HCEC 1CT (cell line): Measurements from ENCODE around the gene CNMD.

ENCODE experiments used
- DNase-seq: peaks from one replicate; pipeline ENCODE4 v3.0.0-alpha.2; 2017

The CNMD gene

DNA sequence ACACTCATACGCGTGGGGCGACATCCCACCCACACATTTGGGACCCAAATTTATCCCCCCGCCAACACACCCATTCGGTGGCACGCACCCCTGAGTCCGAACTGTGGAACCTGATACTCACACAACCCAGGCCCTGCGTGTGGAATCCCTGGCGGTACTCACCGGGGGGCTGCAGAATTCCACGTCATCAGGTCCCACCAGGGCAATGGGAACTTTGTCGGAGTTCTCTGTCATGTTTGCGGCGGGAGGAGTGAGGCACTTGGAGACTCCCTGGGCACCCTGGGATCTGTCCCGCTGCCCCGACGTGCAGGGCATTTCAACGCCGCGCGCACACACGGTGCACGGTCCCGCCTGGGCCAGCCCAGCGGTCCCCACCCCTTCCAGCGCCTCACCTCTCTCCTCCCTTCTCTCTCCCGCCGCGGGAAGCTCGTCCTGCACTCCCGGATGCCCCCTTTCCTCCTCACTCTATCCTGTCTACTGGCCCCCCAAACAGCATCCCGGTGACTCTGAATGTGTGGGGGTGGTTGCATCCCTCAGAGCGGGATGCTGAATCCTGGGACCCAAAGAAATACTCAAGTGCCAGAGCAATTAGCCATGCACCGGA, at the start of gene CNMD:
Gene CNMD (minus strand): TSS at position 353 of the 604 bp plus-strand sequence. CDS start 119 bp downstream, at position 234.
- no peak for DNase-seq

DNA sequence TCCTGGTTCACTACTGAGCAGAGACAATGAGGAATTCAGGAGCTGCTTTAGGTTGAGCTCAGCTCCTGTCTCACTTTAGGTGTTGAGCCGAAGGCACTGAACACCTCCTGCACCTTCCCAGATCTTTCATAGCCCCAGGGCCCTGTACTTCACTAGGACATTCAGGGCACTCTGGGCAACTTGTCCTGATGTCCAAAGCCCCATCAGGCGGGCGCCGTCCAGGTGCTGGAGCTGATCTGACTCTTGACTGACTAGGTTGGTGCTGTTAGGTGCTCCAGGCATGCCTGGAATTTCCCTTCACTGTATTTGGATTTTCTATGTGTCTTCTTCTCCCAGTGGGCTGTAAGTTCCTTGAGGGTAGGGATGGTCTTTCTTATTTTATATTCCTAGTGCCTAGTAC, 48.4 kb upstream of the CNMD start:
- no peak for DNase-seq

DNA sequence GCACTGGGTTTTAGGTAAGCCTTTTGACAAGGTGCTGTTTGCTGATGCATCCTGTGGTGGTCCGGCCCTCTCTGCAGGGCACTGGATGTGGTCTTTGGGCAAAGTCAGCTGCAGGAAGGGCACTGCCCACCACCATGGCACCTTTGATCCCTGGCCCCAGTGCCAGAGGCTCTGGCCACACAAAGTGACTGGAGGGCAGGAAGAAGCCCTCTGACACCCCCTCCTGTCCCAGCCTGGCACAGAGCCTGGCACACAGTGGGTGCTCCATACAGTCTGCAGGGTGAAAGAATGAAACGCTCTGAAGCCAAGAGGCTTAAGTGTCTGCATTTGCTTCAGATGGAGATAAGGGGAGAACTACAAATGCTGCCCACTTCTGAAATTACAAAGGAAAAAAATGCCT, 47.6 kb upstream of the CNMD start:
- no peak for DNase-seq

DNA sequence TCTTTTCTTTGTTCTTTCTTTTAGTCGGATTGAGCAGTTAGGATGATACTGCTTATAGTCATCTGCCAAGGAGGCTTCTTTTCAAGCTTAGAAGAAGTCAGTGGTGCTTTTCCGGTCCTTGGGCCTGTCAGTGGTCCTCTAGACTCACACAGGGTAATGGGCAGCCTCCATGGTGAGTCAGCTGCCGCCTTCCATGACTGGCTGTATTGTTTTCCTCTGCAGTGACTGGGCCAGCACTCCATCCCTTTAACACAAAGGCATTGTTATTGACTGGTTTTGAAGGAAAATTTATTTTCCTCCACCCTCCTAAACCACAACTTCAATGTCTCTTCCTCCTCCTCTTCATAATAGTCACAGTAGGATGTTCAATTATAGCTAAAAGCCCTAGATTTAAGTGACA, 47.1 kb upstream of the CNMD start:
- DNase-seq = no peak

DNA sequence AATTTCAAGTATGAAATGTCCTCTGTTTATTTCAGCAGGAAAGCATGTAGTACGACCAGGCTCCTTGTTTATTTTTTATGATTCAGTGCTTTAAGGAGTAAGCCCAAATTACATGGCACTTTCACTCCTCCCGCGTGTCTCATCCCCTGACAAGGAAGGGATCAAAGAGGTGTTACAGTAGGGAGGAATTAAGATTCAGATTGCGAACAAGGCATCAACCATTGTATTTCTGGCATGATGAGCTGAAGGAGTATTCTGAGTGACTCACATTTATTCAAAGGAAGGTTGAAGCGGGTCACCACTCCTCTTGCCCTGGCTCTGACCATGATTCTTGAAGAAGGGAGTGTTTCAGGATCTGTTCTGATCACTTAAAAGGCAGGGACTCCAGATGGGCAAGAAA, 46.1 kb upstream of the CNMD start:
- no peak for DNase-seq

DNA sequence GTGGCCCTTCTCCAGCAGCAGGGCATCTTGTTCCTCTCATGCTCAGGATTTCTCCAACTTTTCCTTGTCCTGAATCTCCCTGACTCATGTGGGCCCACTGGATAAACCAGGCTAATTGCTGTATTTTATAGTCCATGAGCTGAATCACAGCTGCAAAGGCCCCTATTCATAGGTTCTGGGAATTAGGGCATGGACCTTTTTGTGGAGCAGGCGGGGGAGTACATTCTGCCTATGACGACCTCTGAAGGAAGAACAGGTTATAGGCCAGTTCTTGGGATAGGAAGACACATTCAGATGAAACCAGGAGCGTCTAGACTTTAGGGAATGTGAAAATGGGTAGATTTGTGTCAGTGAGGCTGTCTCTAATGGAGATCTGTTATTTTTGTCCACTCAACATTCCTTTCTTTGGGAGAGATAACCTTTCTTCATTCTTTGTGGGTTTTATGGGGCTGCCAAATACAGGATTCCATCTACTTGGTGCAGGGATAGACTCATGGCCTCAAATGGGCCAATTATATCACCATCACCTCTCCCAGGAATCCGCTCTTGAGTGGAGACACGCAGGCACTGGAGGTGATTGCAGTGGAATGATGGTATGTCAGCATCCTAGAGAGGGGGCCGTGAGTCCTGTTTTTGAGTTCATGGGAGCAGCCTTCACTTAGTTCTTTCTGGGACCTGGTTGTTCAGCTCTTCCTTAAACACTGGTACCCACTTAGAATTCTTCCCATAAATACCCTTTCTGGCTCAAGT, 45.1 kb upstream of the CNMD start:
- DNase-seq = no peak

DNA sequence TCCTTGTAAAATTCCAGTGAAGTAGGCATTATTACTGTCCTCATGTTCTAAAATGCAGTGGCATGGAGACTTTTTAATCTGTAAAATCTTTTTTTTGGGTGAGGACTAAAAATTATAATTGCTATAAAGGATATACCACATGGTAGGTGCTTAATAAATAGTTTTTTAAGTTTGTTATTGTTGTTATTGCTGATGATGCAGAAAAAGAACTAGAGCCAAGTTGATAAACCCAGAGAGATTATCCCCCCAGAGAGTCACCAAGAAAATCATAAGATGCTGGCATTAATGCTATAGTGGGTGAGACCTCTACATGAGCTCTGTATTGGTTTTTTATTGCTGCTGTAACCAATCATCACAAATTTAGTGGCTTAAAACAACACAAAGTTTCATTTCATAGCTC, 44.3 kb upstream of the CNMD start:
- no peak for DNase-seq

DNA sequence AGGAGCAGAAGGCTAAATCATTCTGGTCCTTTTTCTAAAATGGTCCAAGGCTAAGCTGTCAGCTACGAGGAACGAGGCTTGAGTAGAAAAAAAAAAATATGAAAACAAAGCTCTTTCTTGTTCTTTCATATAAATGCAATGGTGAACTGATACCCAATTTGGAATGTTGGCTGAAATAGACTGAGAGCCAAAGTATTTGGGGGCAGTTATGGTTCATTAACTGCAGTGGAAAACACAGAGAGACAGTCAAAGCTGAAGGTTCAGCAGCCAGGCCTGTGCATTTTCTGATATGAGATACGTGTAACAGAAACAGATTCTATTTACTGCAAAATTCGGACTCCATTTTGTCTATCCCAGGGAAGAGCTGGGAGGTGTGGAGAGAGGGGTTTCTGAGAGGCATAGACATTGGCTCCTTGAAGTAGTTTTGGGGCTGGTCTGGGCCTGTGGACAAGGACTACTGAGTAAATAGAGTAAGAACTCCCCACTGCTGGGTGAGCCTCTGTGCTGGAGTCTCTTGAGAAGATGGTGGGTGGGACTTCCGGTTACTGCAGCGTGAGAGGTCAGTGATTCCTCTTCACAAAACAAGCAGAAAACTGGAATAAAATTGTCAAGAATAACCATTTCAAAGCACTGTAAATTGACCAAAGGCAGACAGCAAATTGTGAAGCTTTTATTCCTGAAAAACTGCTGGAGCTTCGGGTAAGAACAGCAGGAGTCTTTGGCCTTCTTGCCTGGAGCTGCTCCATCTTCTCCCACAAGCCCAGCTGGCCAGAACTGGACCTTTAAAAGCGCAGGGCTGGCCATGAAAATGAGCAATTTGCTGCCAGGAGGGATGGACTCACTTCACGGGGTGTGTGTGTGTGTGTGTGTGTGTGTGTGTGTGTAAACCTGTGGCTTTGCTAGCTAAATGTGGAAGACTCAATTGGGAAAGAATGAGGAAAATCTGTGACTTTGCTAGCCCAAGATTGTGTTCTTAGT, 43.1 kb upstream of the CNMD start:
- DNase-seq = no peak

DNA sequence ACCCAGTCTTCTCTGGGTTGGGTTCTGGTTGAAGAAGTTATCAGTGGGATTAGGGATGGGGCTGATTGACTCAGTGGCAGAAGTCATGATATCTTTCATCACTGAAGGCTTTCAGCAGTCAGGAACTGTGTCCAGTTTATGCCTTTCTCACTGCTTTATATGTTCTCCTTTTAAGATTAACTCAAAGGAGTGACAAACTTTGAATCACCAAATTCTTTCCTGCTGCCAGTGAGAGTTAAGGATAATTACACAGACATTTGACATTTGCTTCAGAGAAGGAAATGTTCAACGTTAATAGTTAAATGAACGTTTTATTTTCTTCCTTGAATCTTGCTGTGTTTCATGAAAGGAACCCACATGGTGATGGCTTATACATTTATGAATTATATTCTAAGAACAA, 41.0 kb upstream of the CNMD start:
- DNase-seq = no peak

DNA sequence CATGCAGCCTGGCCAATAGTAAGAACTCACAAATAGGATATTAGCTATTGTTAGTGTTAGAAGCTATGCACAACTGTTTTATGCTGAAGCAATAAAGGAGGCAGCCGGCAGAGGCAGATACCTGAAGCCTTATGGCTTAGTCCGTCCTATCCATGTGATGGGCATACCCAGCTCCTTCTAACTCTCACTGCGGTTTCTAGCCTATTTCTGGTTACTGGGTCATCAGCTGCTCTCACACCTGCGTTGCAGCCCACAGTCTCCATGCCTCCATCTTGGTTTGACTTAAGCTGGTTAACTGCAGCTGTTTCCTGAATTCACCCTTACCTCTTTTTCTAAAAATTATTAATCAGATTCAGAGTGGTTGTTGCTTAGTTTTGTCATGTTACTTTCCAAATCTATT, 40.5 kb upstream of the CNMD start:
- DNase-seq = no peak

DNA sequence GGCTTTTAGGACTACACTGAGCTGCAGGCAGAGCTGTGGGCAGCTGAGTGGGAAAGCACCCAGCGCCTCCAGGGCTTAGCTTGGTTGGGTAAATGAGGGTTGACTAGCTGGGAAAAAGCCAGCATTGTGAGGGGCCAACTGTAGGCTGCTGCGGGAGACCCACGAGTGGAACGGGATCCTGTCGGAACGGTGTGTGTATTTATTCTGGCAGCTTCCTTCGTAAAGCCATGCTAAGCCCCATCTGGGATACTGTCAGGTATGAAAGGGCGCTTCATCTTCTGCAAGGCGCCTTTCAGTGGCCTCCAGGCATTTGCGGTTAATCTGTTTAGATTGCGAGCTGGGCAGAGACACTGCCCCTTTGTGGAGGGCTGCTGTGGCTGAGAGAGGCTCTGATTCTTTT, 39.5 kb upstream of the CNMD start:
- DNase-seq = no peak

DNA sequence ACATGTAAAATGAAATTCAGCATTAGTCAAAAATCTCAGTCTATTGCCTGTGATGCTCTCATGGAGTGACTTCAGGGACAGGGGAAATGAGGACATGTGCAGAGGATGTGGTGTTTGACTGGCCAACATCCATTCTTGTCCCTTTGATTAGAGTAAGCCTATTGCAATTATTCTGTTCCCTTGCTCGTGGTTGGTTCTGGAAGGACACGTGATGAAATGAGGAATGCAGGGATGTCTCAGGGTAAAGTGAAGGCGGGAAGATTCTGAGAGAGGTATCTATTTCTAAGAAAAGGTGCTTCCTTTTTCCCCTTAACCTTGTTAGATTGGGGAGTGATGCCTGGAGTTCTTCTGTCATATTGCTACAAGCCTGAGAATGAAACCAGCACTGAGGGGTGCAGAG, 37.1 kb upstream of the CNMD start:
- DNase-seq = no peak

DNA sequence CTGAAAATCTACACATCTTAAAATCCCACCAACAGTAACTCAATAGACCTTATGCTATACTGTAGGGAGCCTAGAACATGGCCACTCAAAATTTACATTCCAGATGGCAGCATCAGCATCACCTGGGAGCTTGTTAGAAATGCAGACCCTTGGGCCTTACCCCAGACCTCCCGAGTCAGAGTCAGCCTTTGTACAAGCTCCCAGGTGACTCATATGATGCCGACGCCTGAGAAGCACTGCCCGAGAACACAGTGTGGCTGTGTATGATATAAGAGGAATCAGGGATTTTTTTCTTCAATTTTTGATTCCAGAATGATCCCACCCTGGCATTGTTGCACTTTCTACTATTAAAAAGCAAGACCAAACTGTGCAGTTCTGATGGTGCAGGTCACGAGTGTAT, 35.9 kb upstream of the CNMD start:
- DNase-seq = no peak

DNA sequence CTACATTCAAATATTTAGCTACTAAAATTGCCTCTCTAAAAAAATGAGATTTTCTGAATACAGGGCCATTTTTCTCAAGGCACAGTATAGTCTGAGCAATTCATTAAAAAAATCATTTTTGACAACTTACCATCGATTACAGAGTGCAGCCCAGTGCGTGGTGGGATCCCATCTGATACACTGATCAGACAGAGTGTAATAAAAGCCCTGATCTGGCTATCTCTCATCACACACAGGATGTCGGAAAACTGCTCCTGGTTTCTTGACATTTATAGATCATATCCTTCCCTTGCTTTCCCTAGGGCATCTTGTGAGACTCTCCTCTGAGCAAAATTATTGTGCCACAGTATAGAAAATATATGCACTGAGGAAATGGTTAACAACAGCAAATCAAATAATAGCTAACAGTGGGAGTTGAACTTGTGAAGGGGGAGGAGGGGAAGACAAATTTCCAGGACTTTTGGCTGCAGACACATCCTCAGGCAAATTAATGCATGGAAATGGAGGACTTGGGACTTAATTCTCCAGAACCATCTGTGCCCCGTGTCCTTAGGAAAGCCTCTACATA, 28.4 kb upstream of the CNMD start:
- DNase-seq = no peak

DNA sequence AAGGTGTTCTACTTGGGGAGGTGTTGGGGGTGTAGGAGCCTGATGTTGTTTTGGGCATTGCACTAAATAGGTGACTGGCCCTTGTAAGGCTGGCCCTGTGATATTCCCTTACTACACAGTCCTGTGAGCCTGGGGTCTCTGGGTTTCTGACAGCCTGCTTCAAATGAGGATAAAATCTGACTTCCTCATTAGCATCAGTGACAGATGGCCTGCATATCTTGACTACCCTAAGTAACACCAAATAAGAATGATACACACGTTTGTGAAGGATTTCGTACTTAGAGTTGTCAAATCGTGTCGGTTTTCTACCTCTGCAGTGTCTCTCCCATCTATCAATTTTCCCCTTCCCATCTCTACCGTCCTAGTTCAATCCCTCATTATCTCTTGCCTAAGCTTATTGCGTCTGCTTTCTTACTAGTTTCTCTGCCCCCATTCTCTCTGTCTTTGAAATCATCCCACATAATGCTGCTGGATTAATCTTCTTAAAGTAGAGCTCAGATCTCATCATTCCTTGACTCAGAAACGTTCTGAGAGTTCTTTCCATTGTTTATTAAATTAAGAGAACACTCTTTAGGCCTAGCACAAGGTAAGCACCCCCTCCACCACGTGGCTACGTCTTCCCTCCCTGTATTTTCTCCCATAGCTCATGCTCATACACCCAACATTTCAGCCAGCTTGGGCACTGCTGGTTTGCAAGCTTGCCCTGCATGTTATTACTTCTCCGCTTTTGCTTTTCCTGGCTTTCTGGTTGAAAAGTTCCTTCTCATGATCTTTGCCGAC, 26.2 kb upstream of the CNMD start:
- no peak for DNase-seq

DNA sequence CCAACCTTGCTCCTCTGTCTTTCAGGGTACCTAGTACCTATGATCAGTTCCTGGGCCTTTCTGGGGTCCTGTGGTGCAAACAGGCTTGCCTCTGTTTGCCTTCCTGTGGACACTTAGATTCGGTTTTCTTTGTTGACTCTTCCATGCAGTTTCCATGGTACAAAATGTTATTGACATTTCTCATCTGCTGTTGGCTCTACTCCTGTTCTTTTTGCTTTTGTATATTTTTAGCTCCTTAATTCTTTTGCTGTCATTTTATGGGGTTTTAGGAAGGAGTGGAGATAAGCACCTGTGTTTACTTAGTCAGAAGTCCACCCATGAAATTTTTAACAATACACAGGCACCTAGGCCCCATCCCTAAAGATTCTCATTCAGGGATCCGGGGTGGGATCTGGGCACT, 20.5 kb upstream of the CNMD start:
- no peak for DNase-seq

DNA sequence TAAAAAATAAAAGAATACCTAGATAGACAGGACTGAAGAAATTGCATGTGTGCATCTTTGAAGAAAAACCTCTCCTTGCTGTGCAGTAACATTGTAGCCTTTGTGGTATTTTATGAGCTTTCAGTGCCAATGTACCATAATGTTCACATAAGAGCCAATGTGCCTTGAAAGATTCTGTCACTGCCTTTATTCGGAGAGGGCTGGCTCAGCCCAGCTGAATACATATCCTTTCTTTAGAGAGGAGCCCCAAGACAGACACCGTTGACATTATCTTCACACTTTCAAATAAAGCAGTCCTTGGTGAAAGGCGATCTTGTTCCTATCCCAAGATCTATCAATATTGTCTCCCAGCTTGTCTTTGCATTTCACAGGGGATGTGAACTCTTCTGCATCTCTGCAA, 18.5 kb upstream of the CNMD start:
- no peak for DNase-seq

DNA sequence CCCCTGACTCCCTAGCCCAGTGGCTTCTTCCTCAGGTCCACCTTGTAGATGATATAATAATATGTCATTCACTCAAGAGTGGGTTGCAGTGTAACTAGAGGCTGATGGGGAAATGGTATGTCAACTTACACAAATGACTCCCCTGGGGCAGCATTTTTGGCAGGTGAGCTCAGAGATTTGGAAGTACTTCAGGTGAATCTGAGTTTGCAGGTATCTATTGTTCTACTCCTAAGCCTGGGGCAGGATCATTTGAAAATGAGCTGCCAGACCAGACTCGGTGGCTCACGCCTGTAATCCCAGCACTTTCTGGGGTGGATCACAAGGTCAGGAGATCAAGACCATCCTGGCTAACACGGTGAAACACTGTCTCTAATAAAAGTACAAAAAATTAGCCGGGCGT, 11.6 kb upstream of the CNMD start:
- DNase-seq = no peak

DNA sequence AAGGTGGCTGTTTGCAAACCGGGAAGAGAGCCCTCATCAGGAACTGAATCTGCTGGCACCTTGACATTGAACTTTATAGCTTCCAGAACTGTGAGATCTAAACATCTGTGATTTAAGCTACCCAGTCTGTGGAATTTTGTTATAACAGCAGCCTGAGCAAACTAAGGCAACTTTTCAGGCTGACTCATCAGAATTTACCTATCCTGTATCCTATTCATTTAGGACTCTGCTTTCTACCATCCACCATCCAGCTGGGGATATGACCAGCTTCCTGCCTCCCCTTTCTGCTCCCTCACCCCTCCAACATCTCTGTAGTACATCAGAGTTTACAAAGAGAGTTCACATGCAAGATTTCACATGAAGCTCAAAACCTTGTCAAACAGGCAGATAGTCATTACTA, 11.1 kb upstream of the CNMD start:
- no peak for DNase-seq

DNA sequence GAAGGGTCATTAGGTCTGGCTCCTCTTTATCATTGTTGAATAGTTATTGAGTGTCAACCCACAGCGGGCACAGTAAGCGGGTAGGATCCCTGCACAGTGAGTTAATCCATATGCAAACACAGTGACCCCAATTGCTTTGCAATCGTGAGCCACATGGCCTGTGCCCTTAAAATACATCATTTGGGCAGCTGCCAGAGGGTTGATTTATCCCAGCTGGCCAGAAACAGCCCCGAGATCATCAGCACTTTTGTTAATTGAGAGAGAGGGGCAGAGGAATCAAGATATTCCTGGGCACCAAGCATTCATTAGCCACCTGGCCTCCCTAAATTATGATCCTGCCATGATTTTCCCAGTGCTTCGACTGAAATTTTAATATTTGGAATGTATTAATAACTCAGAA, 9.8 kb upstream of the CNMD start:
- DNase-seq = no peak

DNA sequence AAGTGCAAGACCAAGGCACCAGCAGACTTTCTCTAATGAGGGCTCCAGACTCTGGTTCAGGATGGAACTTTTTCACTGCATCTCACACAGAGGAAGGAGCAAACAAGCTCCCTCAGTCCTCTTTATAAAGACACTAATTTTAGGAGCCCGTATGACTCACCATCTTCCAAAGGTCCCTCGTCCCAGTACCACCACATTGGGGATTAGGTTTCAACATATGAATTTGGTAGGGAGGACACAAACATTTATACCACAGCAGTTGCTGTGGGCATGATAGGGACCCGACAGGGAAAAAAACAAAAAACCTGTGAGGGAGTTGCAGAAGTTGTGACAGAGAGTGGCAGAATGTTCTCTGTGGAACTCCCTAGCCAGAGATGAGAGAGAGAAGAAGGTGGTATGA, 6.5 kb upstream of the CNMD start:
- DNase-seq = no peak

DNA sequence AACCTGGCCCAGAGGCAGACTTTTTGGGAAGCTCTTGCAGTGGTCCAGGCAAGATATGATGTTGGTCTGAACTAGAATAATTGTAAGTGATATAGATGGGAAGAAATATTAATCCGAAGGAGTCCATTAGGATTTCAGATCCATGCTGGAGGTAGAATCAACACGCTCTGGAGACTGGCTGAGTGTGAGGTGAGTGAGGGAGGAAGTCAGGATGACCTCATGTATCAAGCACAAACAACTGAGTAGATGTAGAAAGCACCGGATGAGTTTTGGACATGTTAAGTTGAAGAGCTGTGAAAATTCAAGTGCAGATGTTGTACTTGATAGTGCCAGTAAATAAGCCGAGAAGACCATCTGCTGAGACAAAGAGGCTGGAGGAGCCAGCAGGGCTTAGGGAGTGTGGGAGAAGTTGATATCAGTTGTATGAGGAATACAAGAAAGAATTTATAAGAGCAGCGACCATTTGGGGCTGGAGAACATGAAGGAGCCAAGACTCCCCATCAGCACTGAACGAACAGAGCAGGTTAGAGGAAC, 5.3 kb upstream of the CNMD start:
- DNase-seq = no peak
